ENCODE measurements around the gene HAGHL.

DNA sequence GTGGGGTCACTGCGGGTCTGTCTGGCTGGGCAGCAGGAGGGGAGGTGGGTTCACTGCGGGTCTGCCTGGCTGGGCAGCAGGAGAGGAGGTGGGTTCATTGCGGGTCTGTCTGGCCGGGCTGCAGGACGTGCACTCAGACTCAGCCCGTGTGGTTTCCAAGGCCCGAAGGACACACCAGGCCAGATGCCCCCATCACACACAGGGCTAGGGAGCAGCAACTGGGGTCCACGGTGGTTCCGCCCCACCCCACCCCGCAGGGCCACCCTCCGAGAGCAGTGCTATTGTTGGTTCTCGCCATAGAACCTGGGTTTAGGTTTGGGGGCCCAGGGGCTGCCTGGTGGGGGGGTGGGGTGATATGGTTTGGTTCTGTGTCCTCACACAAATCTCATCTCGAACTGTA, 19.7 kb downstream of the HAGHL start:
- TF ChIP-seq, protein P1, sequence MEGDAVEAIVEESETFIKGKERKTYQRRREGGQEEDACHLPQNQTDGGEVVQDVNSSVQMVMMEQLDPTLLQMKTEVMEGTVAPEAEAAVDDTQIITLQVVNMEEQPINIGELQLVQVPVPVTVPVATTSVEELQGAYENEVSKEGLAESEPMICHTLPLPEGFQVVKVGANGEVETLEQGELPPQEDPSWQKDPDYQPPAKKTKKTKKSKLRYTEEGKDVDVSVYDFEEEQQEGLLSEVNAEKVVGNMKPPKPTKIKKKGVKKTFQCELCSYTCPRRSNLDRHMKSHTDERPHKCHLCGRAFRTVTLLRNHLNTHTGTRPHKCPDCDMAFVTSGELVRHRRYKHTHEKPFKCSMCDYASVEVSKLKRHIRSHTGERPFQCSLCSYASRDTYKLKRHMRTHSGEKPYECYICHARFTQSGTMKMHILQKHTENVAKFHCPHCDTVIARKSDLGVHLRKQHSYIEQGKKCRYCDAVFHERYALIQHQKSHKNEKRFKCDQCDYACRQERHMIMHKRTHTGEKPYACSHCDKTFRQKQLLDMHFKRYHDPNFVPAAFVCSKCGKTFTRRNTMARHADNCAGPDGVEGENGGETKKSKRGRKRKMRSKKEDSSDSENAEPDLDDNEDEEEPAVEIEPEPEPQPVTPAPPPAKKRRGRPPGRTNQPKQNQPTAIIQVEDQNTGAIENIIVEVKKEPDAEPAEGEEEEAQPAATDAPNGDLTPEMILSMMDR (IDR thresholded peaks at IDR 0.05; ENCODE audit: low read length), result no peak
- TF ChIP-seq EZH2 (IDR thresholded peaks at IDR 0.05; ENCODE audit: borderline replicate concordance, low read length), result no peak

All from OCI-LY1 (cell line).